Thymus (tissue), 11 donors: ENCODE results near the gene TRIOBP. TPM values are rescaled to one million over a fixed set of nuclear protein-coding genes. Genes with fewer than 3 reads are reported as not detected.
A peak's percentile ranks its signal among the peaks of the same experiment; 100 is the strongest.

Experiments used
- DNase-seq, 9 donors: peaks; one replicate each; pipeline ENCODE4 v3.0.0-alpha.2; 2013; ENCODE audit warnings: low spot score in 9 of 9, low read depth in 6 of 9, missing footprints in 1 of 9
- H3K27ac ChIP-seq, 2 donors: one replicate each; pipeline ENCODE4 v1.5.1; 2013; ENCODE audit warnings: control low read depth in 1 of 2, low read depth in 1 of 2, low read length in 1 of 2, mild to moderate bottlenecking in 1 of 2, moderate library complexity in 1 of 2
- H3K27me3 ChIP-seq, 2 donors: one replicate each; pipeline ENCODE4 v1.5.1; 2013; ENCODE audit warnings: low read length in 1 of 2; ENCODE audit not compliant: control insufficient read depth in 2 of 2, insufficient read depth in 1 of 2
- H3K36me3 ChIP-seq, 2 donors: one replicate each; pipeline ENCODE4 v1.5.1; 2013; ENCODE audit warnings: low read length in 1 of 2, mild to moderate bottlenecking in 1 of 2, moderate library complexity in 1 of 2; ENCODE audit not compliant: control insufficient read depth in 2 of 2, insufficient read depth in 2 of 2
- H3K4me1 ChIP-seq, 2 donors: one replicate each; pipeline ENCODE4 v1.5.1; 2013; ENCODE audit warnings: low read length in 2 of 2; ENCODE audit not compliant: control insufficient read depth in 2 of 2, insufficient read depth in 2 of 2
- H3K4me3 ChIP-seq, 2 donors: one replicate each; pipeline ENCODE4 v1.5.1; 2013; ENCODE audit warnings: low read length in 2 of 2, control low read depth in 1 of 2, mild to moderate bottlenecking in 1 of 2
- H3K9me3 ChIP-seq, 2 donors: one replicate each; pipeline ENCODE4 v1.5.1; 2013; ENCODE audit warnings: low read length in 1 of 2, mild to moderate bottlenecking in 1 of 2; ENCODE audit not compliant: control insufficient read depth in 2 of 2, insufficient read depth in 1 of 2
- WGBS: extraction: QIAGEN DNeasy Blood & Tissue Kit; methylation state at CpG from one replicate; pipeline ENCODE4 v1.1.7; 2013; 5-methylcytosine and 5-hydroxymethylcytosine counted together
- polyA plus RNA-seq: library from polyadenylated mRNA; stranded (reverse); fragments of 200-250 nt; gene quantifications from one replicate; pipeline ENCODE4 v1.2.3, GENCODE V29; 2013
- total RNA-seq: library from RNA; stranded (reverse); fragments of 120-200 nt; gene quantifications from one replicate; pipeline ENCODE4 v1.2.4, GENCODE V29; 2013
- donor health status: healthy.

TRIOBP gene
- total and polyA plus RNA-seq, 2 donors, result 19.5 to 29.8 TPM

- DNase-seq, result no peak
- 87% methylated on average over 19 of the region's 19 CpGs for WGBS
Measured at GRCh38 chr22:37732699-37733607, 36.1 kb downstream of the TRIOBP start.

DNA sequence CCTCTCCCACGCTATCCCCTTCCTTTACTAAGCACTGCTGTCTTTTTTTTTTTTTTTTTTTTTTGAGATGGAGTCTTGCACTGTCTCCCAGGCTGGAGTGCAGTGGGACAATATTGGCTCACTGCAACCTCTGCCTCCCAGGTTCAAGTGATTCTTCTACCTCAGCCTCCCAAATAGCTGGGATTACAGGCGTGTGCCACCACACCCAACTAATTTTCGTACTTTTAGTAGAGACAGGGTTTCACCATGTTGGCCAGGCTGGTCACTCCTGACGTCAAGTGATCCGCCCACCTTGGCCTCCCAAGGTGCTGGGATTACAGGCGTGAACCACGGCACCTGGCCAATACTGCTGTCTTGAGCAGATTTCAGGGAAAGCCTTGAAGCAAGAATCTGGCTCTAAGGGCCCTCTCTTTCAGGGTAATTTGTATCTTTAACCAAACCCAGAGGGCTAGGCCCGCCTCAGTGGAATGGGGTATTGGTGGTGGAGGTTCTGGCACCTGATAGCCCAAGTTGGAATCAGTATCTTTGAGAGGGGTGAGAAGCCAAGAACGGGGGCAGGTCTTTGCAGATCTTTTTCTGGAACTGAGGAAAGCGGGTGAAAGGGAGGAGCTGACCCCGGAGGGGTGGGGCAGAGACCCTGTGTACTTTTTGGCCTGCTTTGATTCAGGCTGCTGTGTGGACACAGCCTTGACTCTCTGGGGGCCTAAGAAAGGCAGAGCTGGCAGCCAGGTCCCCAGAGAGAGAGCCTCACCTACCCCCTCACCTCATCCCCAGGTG lies 37.0 kb downstream of the TRIOBP start:
- no peaks in the 10 kb centered on the region for H3K4me1 ChIP-seq
- no peak overlapping the region for H3K4me3 ChIP-seq
- no peak overlapping the region for H3K27ac ChIP-seq
- no peaks in the 10 kb centered on the region for H3K36me3 ChIP-seq
- no peaks in the 10 kb centered on the region for H3K9me3 ChIP-seq
- 94% methylated on average over 11 of the region's 11 CpGs for WGBS
- no peak for DNase-seq
- H3K27me3 ChIP-seq, result no peaks in the 10 kb centered on the region

More at GRCh38 chr22:37732699-37733607, 36.1 kb downstream of the TRIOBP start:
- no peak overlapping the region for H3K27ac ChIP-seq
- H3K36me3 ChIP-seq, result no peaks in the 10 kb centered on the region
- H3K4me1 ChIP-seq, result peaks cover 0 to 2% of the 10 kb centered on the region in 2 donors
- H3K9me3 ChIP-seq, result no peaks in the 10 kb centered on the region
- no peaks in the 10 kb centered on the region for H3K27me3 ChIP-seq
- H3K4me3 ChIP-seq, result no peak overlapping the region

- H3K36me3 ChIP-seq, result no peaks in the 10 kb centered on the region
- WGBS, result 97% methylated on average over 6 of the region's 6 CpGs
- peaks cover 0 to 2% of the 10 kb centered on the region in 2 donors for H3K27me3 ChIP-seq
- no peak overlapping the region for H3K4me3 ChIP-seq
- DNase-seq, result no peak
- no peaks in the 10 kb centered on the region for H3K9me3 ChIP-seq
- no peak overlapping the region for H3K27ac ChIP-seq
- H3K4me1 ChIP-seq, result peaks cover 0 to 2% of the 10 kb centered on the region in 2 donors
Measured at GRCh38 chr22:37734402-37734700, 37.5 kb downstream of the TRIOBP start.

DNA sequence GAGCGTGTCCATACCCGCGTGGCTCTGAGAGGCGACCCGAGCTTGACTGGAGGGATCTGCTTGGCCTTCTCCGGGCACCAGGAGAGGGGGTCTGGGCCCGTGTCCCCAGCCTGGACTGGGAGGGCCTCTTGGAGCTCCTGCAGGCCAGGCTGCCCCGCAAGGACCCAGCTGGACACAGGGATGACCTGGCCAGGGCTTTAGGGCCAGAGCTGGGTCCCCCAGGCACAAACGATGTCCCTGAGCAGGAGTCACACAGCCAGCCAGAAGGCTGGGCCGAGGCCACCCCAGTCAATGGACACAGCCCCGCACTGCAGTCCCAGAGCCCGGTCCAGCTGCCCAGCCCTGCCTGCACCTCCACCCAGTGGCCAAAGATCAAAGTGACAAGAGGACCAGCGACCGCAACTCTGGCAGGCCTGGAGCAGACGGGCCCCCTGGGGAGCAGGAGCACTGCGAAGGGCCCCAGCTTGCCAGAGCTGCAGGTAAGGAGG lies 38.2 kb downstream of the TRIOBP start:
- Histone ChIP-seq H3K4me3 (no peak overlapping the region), H3K4me1 (peaks cover 0 to 8% of the 10 kb centered on the region in 2 donors), H3K27ac (no peak overlapping the region), H3K27me3 (peaks cover 0 to 2% of the 10 kb centered on the region in 2 donors), H3K36me3 (no peaks in the 10 kb centered on the region), H3K9me3 (no peaks in the 10 kb centered on the region)
- no peak for DNase-seq
- WGBS, result 93% methylated on average over 16 of the region's 16 CpGs

GRCh38 chr22:37739035-37739434 lies 42.2 kb downstream of the TRIOBP start:
- WGBS, result 87% methylated on average over 12 of the region's 12 CpGs

DNA sequence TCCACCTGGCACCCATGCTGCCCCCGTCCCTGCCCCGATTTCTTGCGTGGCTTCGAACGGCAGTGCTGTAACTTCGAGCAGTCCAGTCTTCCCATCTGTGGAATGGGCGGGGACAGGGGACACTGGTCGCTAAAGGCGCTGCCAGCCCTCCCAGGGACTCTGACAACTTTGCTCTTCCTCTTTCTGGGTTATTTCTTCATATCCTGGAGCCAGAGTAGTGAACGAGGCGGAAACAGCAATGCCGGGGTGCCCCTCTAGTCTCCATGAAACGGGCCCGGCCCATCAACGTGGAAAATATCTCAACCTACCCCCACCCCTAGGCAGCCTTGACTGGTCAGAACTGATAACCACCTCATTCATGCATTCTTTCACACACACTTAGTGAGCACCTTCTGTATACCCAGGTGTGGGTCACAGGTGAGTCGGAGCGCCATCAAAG lies 42.8 kb downstream of the TRIOBP start:
- Histone ChIP-seq H3K27me3 (peaks cover 0 to 2% of the 10 kb centered on the region in 2 donors), H3K4me3 (no peak overlapping the region), H3K36me3 (peaks cover 0 to 3% of the 10 kb centered on the region in 2 donors), H3K27ac (no peak overlapping the region), H3K9me3 (no peaks in the 10 kb centered on the region), H3K4me1 (peaks cover 4 to 25% of the 10 kb centered on the region in 2 donors)
- DNase-seq, result no peak
- 76% methylated on average over 17 of the region's 17 CpGs for WGBS

More at GRCh38 chr22:37739035-37739434, 42.2 kb downstream of the TRIOBP start:
- H3K4me3 ChIP-seq, result no peak overlapping the region
- no peak for DNase-seq
- peaks cover 0 to 3% of the 10 kb centered on the region in 2 donors for H3K36me3 ChIP-seq
- no peaks in the 10 kb centered on the region for H3K9me3 ChIP-seq
- H3K27me3 ChIP-seq, result peaks cover 0 to 2% of the 10 kb centered on the region in 2 donors
- peaks cover 4 to 25% of the 10 kb centered on the region in 2 donors for H3K4me1 ChIP-seq
- no peak overlapping the region for H3K27ac ChIP-seq

DNA sequence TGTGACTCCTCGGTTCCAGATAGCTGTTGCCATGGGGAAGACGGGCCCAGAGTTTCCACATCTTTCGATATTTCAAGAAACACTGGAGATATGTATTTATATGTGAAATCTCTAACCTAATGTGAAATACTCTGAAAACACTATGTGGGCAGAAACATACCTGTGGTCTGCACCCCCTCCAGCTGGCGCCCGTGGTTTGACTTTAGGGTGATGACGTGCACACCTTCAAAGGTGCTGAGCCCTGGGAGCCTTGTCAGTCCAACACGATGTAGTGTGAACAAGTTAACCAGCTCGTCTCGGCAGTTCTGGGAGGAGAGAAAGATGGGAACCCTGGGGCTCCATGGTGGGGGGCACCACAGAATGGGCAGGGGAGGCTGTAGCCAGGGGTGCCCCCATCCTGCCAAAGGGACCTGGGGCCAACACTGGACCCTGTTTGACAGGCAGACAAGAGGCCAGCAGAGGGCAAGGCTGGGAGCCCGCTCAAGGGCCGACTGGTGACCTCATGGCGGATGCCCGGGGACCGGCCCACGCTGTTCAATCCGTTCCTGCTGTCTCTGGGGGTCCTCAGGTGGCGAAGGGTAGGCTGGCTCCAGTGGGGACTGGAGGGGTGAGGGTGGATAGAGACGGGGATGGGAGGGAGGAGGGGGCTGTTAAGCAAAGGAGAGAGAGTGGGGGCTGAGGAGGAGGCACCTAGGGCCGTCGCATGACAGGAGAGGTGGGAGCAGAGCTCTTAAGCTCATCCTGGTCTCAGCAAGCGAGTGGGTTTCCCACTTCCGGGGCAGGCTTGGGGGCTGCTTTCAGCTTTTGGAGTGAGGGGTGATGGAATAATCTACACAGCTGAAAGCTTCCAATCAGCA lies 43.8 kb downstream of the TRIOBP start:
- no peaks in the 10 kb centered on the region for H3K9me3 ChIP-seq
- no peak overlapping the region for H3K4me3 ChIP-seq
- peak in 2 of 9 donors; percentile 26 to 68 for DNase-seq
- peaks cover 0 to 2% of the 10 kb centered on the region in 2 donors for H3K27me3 ChIP-seq
- no peak overlapping the region for H3K27ac ChIP-seq
- 76% methylated on average over 22 of the region's 22 CpGs for WGBS
- H3K36me3 ChIP-seq, result peaks cover 0 to 3% of the 10 kb centered on the region in 2 donors
- H3K4me1 ChIP-seq, result peaks cover 10 to 30% of the 10 kb centered on the region in 2 donors

DNA sequence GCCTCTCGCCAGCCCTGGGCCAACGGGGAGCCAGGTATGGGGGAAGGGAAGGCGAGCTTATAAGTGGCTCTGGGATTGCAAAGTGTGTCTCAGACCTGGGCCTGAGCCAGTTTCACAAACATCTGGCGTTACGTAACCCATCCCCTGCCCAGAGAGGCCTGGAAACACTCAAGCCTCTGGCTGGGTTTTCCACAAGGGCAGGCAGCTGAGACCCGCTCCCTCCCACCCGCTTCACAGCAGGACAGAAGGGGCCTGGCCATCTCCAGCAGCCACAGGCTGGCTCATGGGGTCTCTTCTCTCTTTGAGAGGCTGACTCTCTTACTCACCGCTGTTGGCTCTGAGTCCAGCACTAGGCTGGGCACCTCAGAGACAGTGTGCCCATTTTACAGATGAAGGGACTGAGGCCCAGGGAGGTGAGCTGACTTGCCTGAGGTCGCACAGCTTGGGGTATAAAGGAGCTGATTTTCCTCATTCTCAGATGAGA lies 44.5 kb downstream of the TRIOBP start:
- H3K4me1 ChIP-seq, result peaks cover 10 to 30% of the 10 kb centered on the region in 2 donors
- peak in 1 of 9 donors; percentile 27 for DNase-seq
- 87% methylated on average over 9 of the region's 9 CpGs for WGBS

More for the DNA sequence above, 44.5 kb downstream of the TRIOBP start:
- Histone ChIP-seq H3K27me3 (peaks cover 0 to 2% of the 10 kb centered on the region in 2 donors), H3K9me3 (no peaks in the 10 kb centered on the region), H3K4me3 (no peak overlapping the region), H3K27ac (no peak overlapping the region), H3K36me3 (peaks cover 0 to 3% of the 10 kb centered on the region in 2 donors)
